AG09319 (cell line): ENCODE results near the gene MAML3.

Experiments used
- DNase-seq: peaks from one replicate; pipeline ENCODE4 v3.0.0-alpha.2; 2010; ENCODE audit warnings: low read depth; ENCODE audit errors: extremely low read depth
- CTCF ChIP-seq: IDR thresholded peaks from 2 replicates; pipeline ENCODE4 v1.5.1; 2011; ENCODE audit warnings: low read depth, mild to moderate bottlenecking, inconsistent platforms, low read length, moderate library complexity

MAML3 gene

DNA sequence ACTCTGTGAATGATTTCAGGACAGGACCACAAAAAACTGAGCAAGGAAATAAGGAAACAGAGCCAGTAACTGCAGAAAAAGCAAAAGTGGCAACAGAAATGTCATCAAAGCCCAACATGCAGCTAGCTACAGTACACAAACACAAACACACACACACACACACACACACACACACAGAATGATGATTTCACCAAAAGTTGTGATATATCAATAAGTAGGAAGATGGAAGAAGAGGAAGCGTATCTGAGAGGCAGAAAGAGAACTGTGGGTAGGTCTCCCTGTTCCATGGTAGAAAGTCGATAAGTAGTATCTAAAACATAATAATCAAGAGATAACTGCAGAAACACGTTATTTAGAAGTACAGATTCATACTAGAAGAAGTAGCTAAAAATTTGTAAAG lies 340.1 kb downstream of the MAML3 start:
- no peak for DNase-seq
- no peak for TF ChIP-seq CTCF

- DNase-seq, result no peak
- no peak for TF ChIP-seq CTCF
These were observed 343.3 kb downstream of the MAML3 start for GRCh38 chr4:139810710-139811109.

GRCh38 chr4:139809757-139810140 lies 344.2 kb downstream of the MAML3 start:
- DNase-seq, result no peak
- TF ChIP-seq CTCF, result no peak

- no peak for DNase-seq
- no peak for TF ChIP-seq CTCF
These were observed 344.9 kb downstream of the MAML3 start for GRCh38 chr4:139808808-139809756.

- no peak for TF ChIP-seq CTCF
- DNase-seq, result no peak
These were observed 345.6 kb downstream of the MAML3 start for GRCh38 chr4:139808381-139808807.

GRCh38 chr4:139807483-139807882 lies 346.5 kb downstream of the MAML3 start:
- no peak for DNase-seq
- no peak for TF ChIP-seq CTCF

DNA sequence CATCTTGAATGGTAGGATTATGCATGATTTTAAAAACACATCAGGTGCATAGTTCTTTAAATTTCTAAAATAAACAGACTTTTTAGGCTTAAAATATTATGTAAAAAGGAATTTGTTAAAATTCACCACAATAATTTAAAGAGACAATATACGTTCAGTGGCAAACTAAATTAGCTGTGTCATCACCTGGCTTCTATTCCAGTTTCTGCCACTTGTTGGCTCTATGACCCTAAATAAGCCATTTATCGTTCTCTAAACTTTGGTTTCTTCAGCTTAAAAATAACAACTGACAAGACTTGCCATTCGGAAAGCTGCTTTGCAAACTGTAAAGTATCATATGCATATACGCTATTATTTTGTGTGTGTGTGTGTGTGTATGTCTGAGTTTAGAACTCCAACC lies 347.1 kb downstream of the MAML3 start:
- TF ChIP-seq CTCF, result no peak
- DNase-seq, result no peak
